Activated CD4-positive, alpha-beta memory T cell treated with anti-CD3 and anti-CD28 coated beads for 36 hours (primary cell): ENCODE results near the gene CEP131. TPM values are rescaled to one million over a fixed set of nuclear protein-coding genes. Genes with fewer than 3 reads are reported as not detected.

Experiments
- CTCF ChIA-PET: fragments of 350-600 bp; sonication (Branson Sonifier 250); formaldehyde crosslinking; loops from one replicate; lab custom pipeline; 2021; ENCODE audit warnings: antibody characterized with exemption, inconsistent platforms; lab: Charles Lee
- POLR2A ChIA-PET: fragments of 350-600 bp; sonication (Branson Sonifier 250); formaldehyde crosslinking; loops from one replicate; lab custom pipeline; 2021; ENCODE audit warnings: antibody characterized with exemption; lab: Charles Lee
- DNase-seq: peaks from one replicate; pipeline ENCODE4 v3.0.0-alpha.2; 2020
- H3K27ac Mint-ChIP-seq: one replicate; pipeline ENCODE4 v1.8.0; 2021; ENCODE audit warnings: mixed read lengths
- H3K27me3 Mint-ChIP-seq: one replicate; pipeline ENCODE4 v1.8.0; 2021; ENCODE audit warnings: mixed read lengths
- H3K36me3 Mint-ChIP-seq: one replicate; pipeline ENCODE4 v1.8.0; 2021; ENCODE audit warnings: mixed read lengths
- H3K4me1 Mint-ChIP-seq: one replicate; pipeline ENCODE4 v1.8.0; 2021; ENCODE audit warnings: low read depth, mixed read lengths
- H3K4me3 Mint-ChIP-seq: one replicate; pipeline ENCODE4 v1.8.0; 2021; ENCODE audit warnings: mild to moderate bottlenecking, mixed read lengths
- H3K9me3 Mint-ChIP-seq: one replicate; pipeline ENCODE4 v1.8.0; 2021; ENCODE audit warnings: mixed read lengths
- intact Hi-C: fragments of 100-400 bp; cut with micrococcal nuclease; formaldehyde crosslinking; loops from one replicate; pipeline ENCODE4 v1.15.1; 2023
- total RNA-seq, 2 experiments: library from RNA; stranded (reverse); gene quantifications; one replicate each; pipeline ENCODE4 v1.2.3, GENCODE V29; 2021

CEP131 gene
- total RNA-seq, 2 experiments from 2014 or later, result 11.1 to 11.3 TPM

- intact Hi-C loops, result no loop called here
- ChIA-PET CTCF (interaction anchor here (1.0 kb wide), 1 partner anchor 13 kb away, joined by 3 read pairs; the partner anchor contains the start of gene CEP131), POLR2A (no interaction called here)
- Mint-ChIP-seq H3K27ac (no peak overlapping the region), H3K4me3 (no peak overlapping the region), H3K36me3 (peaks cover 7% of the 10 kb centered on the region), H3K4me1 (peaks cover 18% of the 10 kb centered on the region), H3K27me3 (no peaks in the 10 kb centered on the region), H3K9me3 (no peaks in the 10 kb centered on the region)
- DNase-seq, result no peak
Observed at GRCh38 chr17:81235822-81236740, 13.3 kb upstream of the CEP131 start.

DNA sequence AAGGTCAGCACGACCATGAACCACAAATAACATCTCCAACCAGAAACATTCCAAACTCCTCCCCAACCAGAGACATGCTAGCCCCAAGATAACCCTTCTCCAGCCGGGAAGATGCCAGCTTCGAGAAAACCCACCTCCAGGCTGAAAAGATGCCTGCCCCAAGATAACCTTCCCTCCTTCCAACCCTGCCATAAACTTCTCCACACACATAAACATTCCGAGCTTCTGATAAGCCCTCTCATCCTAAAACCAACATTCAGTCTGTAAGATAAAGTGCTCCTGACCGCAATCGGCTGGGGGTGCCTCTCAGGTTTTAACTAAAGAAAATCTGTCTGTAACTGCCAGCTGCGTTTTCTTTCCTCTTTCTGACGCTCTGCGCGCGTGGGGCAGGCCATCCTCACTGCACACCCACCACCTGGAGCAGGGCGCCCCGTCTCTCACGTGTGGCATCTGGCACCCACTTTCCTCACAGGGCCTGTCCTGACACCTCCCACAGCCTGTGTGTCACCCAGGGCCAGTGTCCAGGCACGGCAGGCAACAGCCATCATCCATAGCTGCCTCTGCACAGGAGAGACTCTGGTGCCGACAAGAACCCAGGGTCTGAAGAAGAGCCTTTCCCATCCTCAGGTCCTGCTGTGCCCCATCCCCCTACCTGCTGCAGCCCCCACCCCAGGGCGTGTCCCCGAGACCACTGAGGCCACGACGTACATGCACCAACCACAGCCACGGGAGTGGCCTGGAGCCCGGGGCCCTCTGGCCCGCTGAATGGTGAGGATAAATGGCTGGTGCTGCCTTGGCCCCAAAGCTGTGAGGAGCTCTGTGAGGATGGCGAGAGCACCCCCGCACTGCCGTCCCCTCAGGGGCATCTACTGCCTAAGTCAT lies 12.4 kb upstream of the CEP131 start:
- Mint-ChIP-seq H3K4me1 (peaks cover 13% of the 10 kb centered on the region), H3K27me3 (no peaks in the 10 kb centered on the region), H3K9me3 (no peaks in the 10 kb centered on the region), H3K36me3 (peaks cover 10% of the 10 kb centered on the region), H3K27ac (no peak overlapping the region), H3K4me3 (no peak overlapping the region)
- DNase-seq, result no peak
- ChIA-PET CTCF (interaction anchor here (1.0 kb wide), 1 partner anchor 12 kb away, joined by 3 read pairs; the partner anchor contains the start of gene CEP131), POLR2A (no interaction called here)
- intact Hi-C loops, result no loop called here

GRCh38 chr17:81234506-81234855 lies 11.7 kb upstream of the CEP131 start:
- no peaks in the 10 kb centered on the region for H3K27me3 Mint-ChIP-seq
- intact Hi-C loops, result no loop called here
- H3K27ac Mint-ChIP-seq, result no peak overlapping the region
- peaks cover 11% of the 10 kb centered on the region for H3K4me1 Mint-ChIP-seq
- peaks cover 15% of the 10 kb centered on the region for H3K36me3 Mint-ChIP-seq
- CTCF ChIA-PET, result no interaction called here
- no peak overlapping the region for H3K4me3 Mint-ChIP-seq
- no peak for DNase-seq
- POLR2A ChIA-PET, result no interaction called here
- no peaks in the 10 kb centered on the region for H3K9me3 Mint-ChIP-seq

- ChIA-PET CTCF (no interaction called here), POLR2A (no interaction called here)
- DNase-seq, result no peak
- intact Hi-C loops, result no loop called here
- Mint-ChIP-seq H3K9me3 (no peaks in the 10 kb centered on the region), H3K27me3 (no peaks in the 10 kb centered on the region), H3K4me1 (peaks cover 11% of the 10 kb centered on the region), H3K36me3 (peaks cover 14% of the 10 kb centered on the region), H3K27ac (no peak overlapping the region), H3K4me3 (no peak overlapping the region)
Observed at GRCh38 chr17:81233811-81234505, 11.2 kb upstream of the CEP131 start.

DNA sequence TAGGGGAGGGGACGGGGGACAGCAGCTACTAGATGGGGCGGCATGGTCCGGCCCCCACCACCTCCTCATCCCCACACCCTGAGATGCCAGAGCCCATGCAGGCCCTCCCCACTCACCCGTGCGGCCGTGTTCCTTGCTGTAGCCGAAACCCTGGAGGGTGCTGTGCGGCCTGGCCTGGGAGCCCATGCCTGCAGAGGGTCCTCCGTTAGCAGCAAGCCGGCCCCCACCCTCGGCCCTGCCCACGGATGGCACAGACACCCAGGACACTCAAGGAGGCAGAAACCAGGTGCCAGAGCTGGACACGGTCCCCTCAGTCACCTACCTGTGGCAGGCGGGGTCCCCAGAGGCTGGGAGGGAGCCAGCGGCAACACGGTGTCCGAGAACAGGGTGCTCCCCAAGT lies 10.6 kb upstream of the CEP131 start:
- CTCF ChIA-PET, result no interaction called here
- Mint-ChIP-seq H3K36me3 (peaks cover 13% of the 10 kb centered on the region), H3K9me3 (no peaks in the 10 kb centered on the region), H3K4me1 (peaks cover 11% of the 10 kb centered on the region), H3K4me3 (no peak overlapping the region), H3K27me3 (no peaks in the 10 kb centered on the region), H3K27ac (no peak overlapping the region)
- POLR2A ChIA-PET, result no interaction called here
- intact Hi-C loops, result no loop called here
- DNase-seq, result no peak

GRCh38 chr17:81232616-81233241 lies 10.0 kb upstream of the CEP131 start:
- H3K27ac Mint-ChIP-seq, result no peak overlapping the region
- no peak overlapping the region for H3K4me3 Mint-ChIP-seq
- H3K4me1 Mint-ChIP-seq, result peaks cover 10% of the 10 kb centered on the region
- POLR2A ChIA-PET, result no interaction called here
- intact Hi-C loops, result no loop called here
- no peaks in the 10 kb centered on the region for H3K9me3 Mint-ChIP-seq
- peaks cover 15% of the 10 kb centered on the region for H3K36me3 Mint-ChIP-seq
- DNase-seq, result no peak
- CTCF ChIA-PET, result no interaction called here
- H3K27me3 Mint-ChIP-seq, result no peaks in the 10 kb centered on the region

DNA sequence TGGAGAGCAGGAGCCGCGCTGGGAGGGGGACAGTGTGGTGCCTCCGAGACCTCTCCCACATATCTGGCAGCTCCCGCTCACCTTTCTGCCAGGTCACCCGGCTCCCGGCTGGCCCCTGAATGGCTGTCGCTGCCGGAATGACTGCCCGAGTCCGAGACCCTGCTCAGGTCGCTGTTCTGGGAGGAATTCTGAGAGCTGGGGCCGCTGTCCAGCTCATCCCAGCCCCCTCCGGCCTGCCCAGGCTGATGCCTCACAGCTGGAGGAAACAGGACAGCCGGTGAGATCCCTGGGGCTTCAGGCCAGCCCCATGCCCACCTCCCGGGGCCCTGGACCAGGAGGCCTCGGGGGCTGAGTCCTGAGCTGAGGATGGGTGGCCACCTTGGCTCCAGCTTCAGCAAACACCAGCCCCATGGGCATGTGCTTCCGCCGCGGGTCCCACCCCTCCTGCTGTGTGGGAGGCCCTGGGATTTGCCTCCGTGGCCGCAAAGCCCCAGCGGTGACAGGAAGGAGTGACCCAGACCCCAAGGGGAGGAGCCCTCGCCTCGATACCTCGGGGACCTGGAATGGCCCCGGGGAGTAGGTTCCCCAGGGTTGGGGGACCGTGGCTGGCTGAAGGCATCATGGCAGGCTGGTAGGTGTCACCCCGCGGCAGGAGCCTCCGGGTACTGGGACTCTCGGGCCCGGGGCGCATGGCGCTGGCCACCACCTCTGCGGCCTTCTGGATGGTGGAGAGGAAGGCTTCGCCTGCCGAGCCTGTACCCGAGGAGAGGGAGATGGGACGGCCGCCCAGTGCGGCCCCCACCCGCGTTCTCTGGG lies 9.2 kb upstream of the CEP131 start:
- H3K4me3 Mint-ChIP-seq, result no peak overlapping the region
- no peak overlapping the region for H3K27ac Mint-ChIP-seq
- DNase-seq, result no peak
- no peaks in the 10 kb centered on the region for H3K9me3 Mint-ChIP-seq
- ChIA-PET POLR2A (no interaction called here), CTCF (no interaction called here)
- intact Hi-C loops, result no loop called here
- peaks cover 6% of the 10 kb centered on the region for H3K4me1 Mint-ChIP-seq
- H3K36me3 Mint-ChIP-seq, result peaks cover 15% of the 10 kb centered on the region
- H3K27me3 Mint-ChIP-seq, result no peaks in the 10 kb centered on the region

DNA sequence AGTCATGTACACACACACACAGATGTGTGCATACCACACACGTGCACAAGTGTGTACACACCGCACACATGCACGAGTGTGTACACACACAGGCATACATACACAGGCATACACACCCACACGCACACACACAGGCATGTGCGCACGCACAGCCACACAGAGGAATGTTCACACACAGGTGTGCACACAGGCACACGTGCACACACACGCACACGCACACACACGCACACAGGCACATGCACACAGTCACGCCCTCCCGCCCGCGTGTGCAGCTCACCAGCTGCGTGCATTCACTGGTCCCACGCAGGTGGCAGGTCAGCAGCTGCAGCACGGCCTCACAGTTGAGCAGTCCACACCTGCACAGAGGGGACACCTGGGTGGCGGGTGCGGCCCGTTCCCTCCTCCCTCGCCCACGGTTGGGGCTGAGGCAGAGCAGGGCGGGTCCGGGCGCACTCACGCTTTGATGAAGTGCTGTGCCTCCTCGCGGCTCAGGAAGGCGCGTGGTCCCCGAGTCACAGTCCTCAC lies 8.4 kb upstream of the CEP131 start:
- no peak overlapping the region for H3K27ac Mint-ChIP-seq
- CTCF ChIA-PET, result no interaction called here

GRCh38 chr17:81230043-81230820 lies 7.5 kb upstream of the CEP131 start:
- intact Hi-C loops, result no loop called here
- DNase-seq, result no peak
- Mint-ChIP-seq H3K27ac (no peak overlapping the region), H3K27me3 (no peaks in the 10 kb centered on the region), H3K9me3 (no peaks in the 10 kb centered on the region), H3K4me3 (no peak overlapping the region), H3K36me3 (peaks cover 15% of the 10 kb centered on the region), H3K4me1 (peaks cover 6% of the 10 kb centered on the region)
- POLR2A ChIA-PET, result interaction anchor here (1.1 kb wide), 1 partner anchor 9 kb away, joined by 3 read pairs; the partner anchor contains the start of genes NDUFAF8 and TEPSIN
- CTCF ChIA-PET, result interaction anchor here (2.0 kb wide), 1 partner anchor 87 kb away, joined by 5 read pairs; no protein-coding TSS in a partner anchor

More for the DNA sequence above, 8.4 kb upstream of the CEP131 start:
- DNase-seq, result no peak
- Mint-ChIP-seq H3K9me3 (no peaks in the 10 kb centered on the region), H3K36me3 (peaks cover 15% of the 10 kb centered on the region), H3K4me1 (peaks cover 6% of the 10 kb centered on the region), H3K27me3 (no peaks in the 10 kb centered on the region), H3K4me3 (no peak overlapping the region)
- intact Hi-C loops, result no loop called here
- POLR2A ChIA-PET, result no interaction called here

DNA sequence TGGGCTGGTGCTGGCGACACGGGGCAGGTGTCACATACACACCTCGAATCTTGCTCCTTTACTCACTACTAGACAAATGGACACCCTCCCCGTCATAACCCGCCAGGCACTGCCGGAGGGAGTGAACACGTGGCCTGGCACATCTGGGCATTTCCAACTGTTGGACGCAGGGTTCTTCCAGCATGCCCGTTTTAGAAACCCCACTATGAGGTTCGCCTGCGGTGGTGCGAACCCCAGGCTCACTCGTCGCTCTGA lies 6.8 kb upstream of the CEP131 start:
- DNase-seq, result no peak
- Mint-ChIP-seq H3K27ac (no peak overlapping the region), H3K27me3 (no peaks in the 10 kb centered on the region), H3K36me3 (peaks cover 15% of the 10 kb centered on the region), H3K9me3 (no peaks in the 10 kb centered on the region), H3K4me1 (peaks cover 6% of the 10 kb centered on the region), H3K4me3 (no peak overlapping the region)
- POLR2A ChIA-PET, result interaction anchor here (1.1 kb wide), 1 partner anchor 9 kb away, joined by 3 read pairs; the partner anchor contains the start of genes NDUFAF8 and TEPSIN
- CTCF ChIA-PET, result interaction anchor here (2.0 kb wide), 1 partner anchor 87 kb away, joined by 5 read pairs; no protein-coding TSS in a partner anchor
- intact Hi-C loops, result loop anchor here (10.0 kb wide), 1 partner anchor 195 kb away; the partner anchor contains the start of gene BAIAP2
